NT2/D1 (cell line): ENCODE measurements around the gene EEF1G.

Experiments used
- SUZ12 ChIP-seq: IDR thresholded peaks from 2 replicates; pipeline ENCODE4 v1.6.1; 2011; ENCODE audit not compliant: insufficient read length, insufficient read depth; ENCODE audit errors: extremely low read depth
- YY1 ChIP-seq: IDR thresholded peaks from 2 replicates; pipeline ENCODE4 v1.6.1; 2011; ENCODE audit not compliant: insufficient read length, insufficient read depth
- ZNF274 ChIP-seq: IDR thresholded peaks from 2 replicates; pipeline ENCODE4 v1.6.1; 2011; ENCODE audit warnings: mild to moderate bottlenecking, low read depth, low read length

DNA sequence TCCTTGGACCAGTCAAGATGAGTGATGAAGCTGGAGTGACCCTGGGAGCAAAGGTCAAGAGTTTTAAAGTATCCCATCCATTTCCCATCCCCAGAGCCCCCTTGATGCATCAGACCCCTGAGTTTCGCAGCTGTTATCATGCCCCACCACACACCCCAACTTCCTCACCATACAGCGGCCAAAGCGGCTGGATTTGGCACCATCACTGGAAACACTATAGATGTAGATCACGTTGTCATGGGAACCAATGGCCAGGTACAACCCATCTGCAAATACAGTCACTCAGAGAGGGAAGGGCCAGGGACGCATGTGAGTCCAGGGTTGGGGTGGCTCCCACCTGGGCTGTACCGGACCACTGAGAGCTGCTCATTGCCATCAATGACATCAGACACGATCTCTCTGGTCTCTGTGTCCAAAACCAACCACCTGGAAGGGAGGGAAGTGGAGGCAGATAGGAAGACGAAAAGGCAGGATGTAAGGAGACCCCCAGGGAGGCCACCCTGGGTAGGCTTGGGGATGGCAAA is 30.1 kb upstream of the EEF1G start:
- no peak for TF ChIP-seq SUZ12
- TF ChIP-seq ZNF274, result no peak
- no peak for TF ChIP-seq YY1
